ENCODE measurements around the gene TGM3. TPM values are rescaled to one million over a fixed set of nuclear protein-coding genes. Genes with fewer than 3 reads are reported as not detected.

The TGM3 gene
- total RNA-seq, 5 donors from 2014 or later (not counting 1 experiment from before 2014, with no cell fraction given): not detected

- Histone ChIP-seq H3K9me3 (no peaks in the 10 kb centered on the region), H3K27me3 (replicated peaks in 1 of 2; ENCODE audit: control insufficient read depth in 2 of 2, extremely low read depth in 1 of 2, insufficient read depth in 2 of 2, low read length in 1 of 2) (peaks cover 0 to 29% of the 10 kb centered on the region in 2 experiments), H3K27ac (ENCODE audit: low read length) (no peak overlapping the region), H3K4me1 (ENCODE audit: control insufficient read depth in 1 of 2, extremely low read depth in 1 of 2, insufficient read depth in 2 of 2, low read length in 2 of 2) (no peaks in the 10 kb centered on the region), H3K4me3 (ENCODE audit: control insufficient read depth in 1 of 2, extremely low read depth in 1 of 2, low read length in 1 of 2) (no peak overlapping the region), H3K36me3 (ENCODE audit: control insufficient read depth in 2 of 2, extremely low read depth in 1 of 2, insufficient read depth in 1 of 2, low read length in 1 of 2) (no peaks in the 10 kb centered on the region)
- no peak overlapping the region for H3K27ac Mint-ChIP-seq
- H3K4me3 Mint-ChIP-seq: no peak overlapping the region
- ChIA-PET POLR2A (no interaction called here), CTCF (no interaction called here)
- H3K36me3 Mint-ChIP-seq: no peaks in the 10 kb centered on the region
- no peaks in the 10 kb centered on the region for H3K4me1 Mint-ChIP-seq
- WGBS (ENCODE audit: insufficient coverage): 80% methylated on average over 4 of the region's 6 CpGs
- DNase-seq (no peak), ATAC-seq (replicated peaks in 1 of 4) (no peak)
- no peaks in the 10 kb centered on the region for H3K9me3 Mint-ChIP-seq
- peaks cover 21 to 27% of the 10 kb centered on the region in 2 donors for H3K27me3 Mint-ChIP-seq
Observed at GRCh38 chr20:2340823-2341222, 45.0 kb downstream of the TGM3 start.

- Mint-ChIP-seq H3K9me3 (no peaks in the 10 kb centered on the region), H3K4me1 (no peaks in the 10 kb centered on the region), H3K27ac (no peak overlapping the region), H3K4me3 (no peak overlapping the region), H3K36me3 (no peaks in the 10 kb centered on the region), H3K27me3 (peaks cover 23 to 29% of the 10 kb centered on the region in 2 donors)
- Histone ChIP-seq H3K4me1 (ENCODE audit: control insufficient read depth in 1 of 2, extremely low read depth in 1 of 2, insufficient read depth in 2 of 2, low read length in 2 of 2) (no peaks in the 10 kb centered on the region), H3K4me3 (ENCODE audit: control insufficient read depth in 1 of 2, extremely low read depth in 1 of 2, low read length in 1 of 2) (no peak overlapping the region), H3K27ac (ENCODE audit: low read length) (no peak overlapping the region), H3K36me3 (ENCODE audit: control insufficient read depth in 2 of 2, extremely low read depth in 1 of 2, insufficient read depth in 1 of 2, low read length in 1 of 2) (no peaks in the 10 kb centered on the region), H3K9me3 (no peaks in the 10 kb centered on the region), H3K27me3 (replicated peaks in 1 of 2; ENCODE audit: control insufficient read depth in 2 of 2, extremely low read depth in 1 of 2, insufficient read depth in 2 of 2, low read length in 1 of 2) (peaks cover 0 to 27% of the 10 kb centered on the region in 2 experiments)
- POLR2A ChIA-PET: no interaction called here
- WGBS (ENCODE audit: insufficient coverage): 86% methylated on average over 6 of the region's 7 CpGs
- CTCF ChIA-PET: no interaction called here
- DNase-seq (no peak), ATAC-seq (replicated peaks in 1 of 4) (no peak)
Observed at GRCh38 chr20:2341336-2341735, 45.5 kb downstream of the TGM3 start.

- no peak for DNase-seq
- Histone ChIP-seq H3K36me3 (ENCODE audit: control insufficient read depth in 2 of 2, extremely low read depth in 1 of 2, insufficient read depth in 1 of 2, low read length in 1 of 2) (no peaks in the 10 kb centered on the region), H3K4me3 (ENCODE audit: control insufficient read depth in 1 of 2, extremely low read depth in 1 of 2, low read length in 1 of 2) (no peak overlapping the region), H3K27ac (ENCODE audit: low read length) (no peak overlapping the region), H3K27me3 (replicated peaks in 1 of 2; ENCODE audit: control insufficient read depth in 2 of 2, extremely low read depth in 1 of 2, insufficient read depth in 2 of 2, low read length in 1 of 2) (peaks cover 0 to 25% of the 10 kb centered on the region in 2 experiments), H3K9me3 (no peaks in the 10 kb centered on the region), H3K4me1 (ENCODE audit: control insufficient read depth in 1 of 2, extremely low read depth in 1 of 2, insufficient read depth in 2 of 2, low read length in 2 of 2) (no peaks in the 10 kb centered on the region)
- ATAC-seq (replicated peaks in 1 of 4): no peak
- CTCF ChIA-PET: no interaction called here
- POLR2A ChIA-PET: no interaction called here
- Mint-ChIP-seq H3K4me3 (no peak overlapping the region), H3K27ac (no peak overlapping the region), H3K4me1 (no peaks in the 10 kb centered on the region), H3K36me3 (no peaks in the 10 kb centered on the region), H3K27me3 (peaks cover 22 to 32% of the 10 kb centered on the region in 2 donors), H3K9me3 (peaks cover 0 to 1% (median 0%) of the 10 kb centered on the region in 3 donors)
- WGBS (ENCODE audit: insufficient coverage): 75% methylated on average over 3 of the region's 3 CpGs
Observed at GRCh38 chr20:2342243-2342642, 46.4 kb downstream of the TGM3 start.

GRCh38 chr20:2346188-2346587, 50.4 kb downstream of the TGM3 start:
- Mint-ChIP-seq H3K9me3 (peaks cover 0 to 4% (median 0%) of the 10 kb centered on the region in 3 donors), H3K27ac (no peak overlapping the region), H3K27me3 (peaks cover 25 to 27% of the 10 kb centered on the region in 2 donors), H3K4me3 (no peak overlapping the region), H3K36me3 (no peaks in the 10 kb centered on the region), H3K4me1 (no peaks in the 10 kb centered on the region)
- Histone ChIP-seq H3K36me3 (ENCODE audit: control insufficient read depth in 2 of 2, extremely low read depth in 1 of 2, insufficient read depth in 1 of 2, low read length in 1 of 2) (no peaks in the 10 kb centered on the region), H3K27ac (ENCODE audit: low read length) (no peak overlapping the region), H3K4me3 (ENCODE audit: control insufficient read depth in 1 of 2, extremely low read depth in 1 of 2, low read length in 1 of 2) (no peak overlapping the region), H3K4me1 (ENCODE audit: control insufficient read depth in 1 of 2, extremely low read depth in 1 of 2, insufficient read depth in 2 of 2, low read length in 2 of 2) (no peaks in the 10 kb centered on the region), H3K27me3 (replicated peaks in 1 of 2; ENCODE audit: control insufficient read depth in 2 of 2, extremely low read depth in 1 of 2, insufficient read depth in 2 of 2, low read length in 1 of 2) (peaks cover 4 to 16% of the 10 kb centered on the region in 2 experiments), H3K9me3 (no peaks in the 10 kb centered on the region)
- DNase-seq (no peak), ATAC-seq (replicated peaks in 1 of 4) (no peak)
- 25% methylated on average over 2 of the region's 3 CpGs for WGBS (ENCODE audit: insufficient coverage)
- ChIA-PET CTCF (no interaction called here), POLR2A (no interaction called here)

- Histone ChIP-seq H3K36me3 (ENCODE audit: control insufficient read depth in 2 of 2, extremely low read depth in 1 of 2, insufficient read depth in 1 of 2, low read length in 1 of 2) (no peaks in the 10 kb centered on the region), H3K4me1 (ENCODE audit: control insufficient read depth in 1 of 2, extremely low read depth in 1 of 2, insufficient read depth in 2 of 2, low read length in 2 of 2) (peaks cover 0 to 7% of the 10 kb centered on the region in 2 experiments), H3K4me3 (ENCODE audit: control insufficient read depth in 1 of 2, extremely low read depth in 1 of 2, low read length in 1 of 2) (no peak overlapping the region), H3K9me3 (no peaks in the 10 kb centered on the region), H3K27me3 (replicated peaks in 1 of 2; ENCODE audit: control insufficient read depth in 2 of 2, extremely low read depth in 1 of 2, insufficient read depth in 2 of 2, low read length in 1 of 2) (peaks cover 7 to 11% of the 10 kb centered on the region in 2 experiments), H3K27ac (ENCODE audit: low read length) (no peak overlapping the region)
- ATAC-seq (replicated peaks in 1 of 4) (no peak), DNase-seq (no peak)
- ChIA-PET CTCF (no interaction called here), POLR2A (interaction anchor here in 1 of 2 donors (0.5 kb wide), 1 partner anchor 22 kb away, joined by 7 read pairs; no protein-coding TSS in a partner anchor)
- Mint-ChIP-seq H3K36me3 (no peaks in the 10 kb centered on the region), H3K27ac (no peak overlapping the region), H3K4me1 (peaks cover 2 to 9% (median 5%) of the 10 kb centered on the region in 3 donors), H3K27me3 (peaks cover 19 to 21% of the 10 kb centered on the region in 2 donors), H3K4me3 (no peak overlapping the region), H3K9me3 (peaks cover 0 to 4% (median 0%) of the 10 kb centered on the region in 3 donors)
- 89% methylated on average over 5 of the region's 5 CpGs for WGBS (ENCODE audit: insufficient coverage)
Observed at GRCh38 chr20:2348336-2348735, 52.5 kb downstream of the TGM3 start.

GRCh38 chr20:2349801-2350200, 54.0 kb downstream of the TGM3 start:
- Mint-ChIP-seq H3K4me3 (no peak overlapping the region), H3K27ac (no peak overlapping the region), H3K9me3 (peaks cover 0 to 4% (median 0%) of the 10 kb centered on the region in 3 donors), H3K27me3 (peaks cover 22 to 24% of the 10 kb centered on the region in 2 donors), H3K36me3 (no peaks in the 10 kb centered on the region), H3K4me1 (peaks cover 2 to 9% (median 5%) of the 10 kb centered on the region in 3 donors)
- Histone ChIP-seq H3K4me3 (ENCODE audit: control insufficient read depth in 1 of 2, extremely low read depth in 1 of 2, low read length in 1 of 2) (no peak overlapping the region), H3K27ac (ENCODE audit: low read length) (no peak overlapping the region), H3K9me3 (no peaks in the 10 kb centered on the region), H3K4me1 (ENCODE audit: control insufficient read depth in 1 of 2, extremely low read depth in 1 of 2, insufficient read depth in 2 of 2, low read length in 2 of 2) (peaks cover 0 to 7% of the 10 kb centered on the region in 2 experiments), H3K27me3 (replicated peaks in 1 of 2; ENCODE audit: control insufficient read depth in 2 of 2, extremely low read depth in 1 of 2, insufficient read depth in 2 of 2, low read length in 1 of 2) (peaks cover 7 to 11% of the 10 kb centered on the region in 2 experiments), H3K36me3 (ENCODE audit: control insufficient read depth in 2 of 2, extremely low read depth in 1 of 2, insufficient read depth in 1 of 2, low read length in 1 of 2) (no peaks in the 10 kb centered on the region)
- ChIA-PET POLR2A (no interaction called here), CTCF (no interaction called here)
- no peak for ATAC-seq (replicated peaks in 1 of 4)
- WGBS (ENCODE audit: insufficient coverage): 100% methylated on average over 1 of the region's 4 CpGs
- no peak for DNase-seq

- ATAC-seq (replicated peaks in 1 of 4) (no peak), DNase-seq (no peak)
- no peak overlapping the region for H3K4me3 ChIP-seq (ENCODE audit: control insufficient read depth in 1 of 2, extremely low read depth in 1 of 2, low read length in 1 of 2)
- H3K9me3 ChIP-seq: no peaks in the 10 kb centered on the region
- Mint-ChIP-seq H3K27ac (no peak overlapping the region), H3K36me3 (no peaks in the 10 kb centered on the region), H3K4me1 (peaks cover 2 to 9% (median 5%) of the 10 kb centered on the region in 3 donors), H3K9me3 (peaks cover 0 to 4% (median 0%) of the 10 kb centered on the region in 3 donors), H3K4me3 (no peak overlapping the region), H3K27me3 (peaks cover 20 to 21% of the 10 kb centered on the region in 2 donors)
- ChIA-PET CTCF (no interaction called here), POLR2A (interaction anchor here in 1 of 2 donors (0.5 kb wide), 1 partner anchor 26 kb away, joined by 3 read pairs; no protein-coding TSS in a partner anchor)
- peaks cover 0 to 7% of the 10 kb centered on the region in 2 experiments for H3K4me1 ChIP-seq (ENCODE audit: control insufficient read depth in 1 of 2, extremely low read depth in 1 of 2, insufficient read depth in 2 of 2, low read length in 2 of 2)
- WGBS (ENCODE audit: insufficient coverage): 86% methylated on average over 4 of the region's 5 CpGs
- H3K36me3 ChIP-seq (ENCODE audit: control insufficient read depth in 2 of 2, extremely low read depth in 1 of 2, insufficient read depth in 1 of 2, low read length in 1 of 2): no peaks in the 10 kb centered on the region
- H3K27ac ChIP-seq (ENCODE audit: low read length): no peak overlapping the region
- peaks cover 7 to 11% of the 10 kb centered on the region in 2 experiments for H3K27me3 ChIP-seq (replicated peaks in 1 of 2; ENCODE audit: control insufficient read depth in 2 of 2, extremely low read depth in 1 of 2, insufficient read depth in 2 of 2, low read length in 1 of 2)
Observed at GRCh38 chr20:2350606-2351005, 54.8 kb downstream of the TGM3 start.
